SK-N-SH treated with all-trans-retinoic acid at 6 μM for 48 hours (cell line): ENCODE data around the gene CDH16.

Source experiments
- ATAC-seq: fragments of 200-7000 bp; cut with Tn5 transposase; 3 replicates; pipeline ENCODE4 v1.9.1; 2020; ENCODE audit warnings: mild to moderate bottlenecking, moderate library complexity
- ARNTL ChIP-seq: fragments of 450-650 bp; formaldehyde crosslinking; IDR thresholded peaks from 2 replicates; pipeline ENCODE4 v1.5.0; 2020; ENCODE audit warnings: low read depth, mild to moderate bottlenecking, moderate library complexity, borderline replicate concordance
- BACH2 ChIP-seq: fragments of 250-450 bp; sonication (Bioruptor Pico); IDR thresholded peaks from 2 replicates; pipeline ENCODE4 v1.9.0; 2021; ENCODE audit warnings: mild to moderate bottlenecking, borderline replicate concordance
- CSDC2 ChIP-seq: fragments of 250-450 bp; sonication (Bioruptor Pico); IDR thresholded peaks from 2 replicates; pipeline ENCODE4 v1.5.0; 2020; ENCODE audit warnings: mild to moderate bottlenecking, moderate library complexity
- ESRRG ChIP-seq: fragments of 250-450 bp; sonication (Bioruptor Pico); IDR thresholded peaks from 2 replicates; pipeline ENCODE4 v1.6.1; 2021; ENCODE audit warnings: mild to moderate bottlenecking
- RARB ChIP-seq: fragments of 250-450 bp; sonication (Bioruptor Pico); IDR thresholded peaks from 2 replicates; pipeline ENCODE4 v1.8.0; 2021; ENCODE audit warnings: mild to moderate bottlenecking, moderate library complexity
- SNAI2 ChIP-seq: fragments of 250-450 bp; sonication (Bioruptor Pico); IDR thresholded peaks from 2 replicates; pipeline ENCODE4 v1.5.0; 2020; ENCODE audit warnings: mild to moderate bottlenecking, moderate library complexity
- TCF4 ChIP-seq: fragments of 250-450 bp; sonication (Bioruptor Pico); IDR thresholded peaks from 2 replicates; pipeline ENCODE4 v1.8.0; 2021; ENCODE audit warnings: mild to moderate bottlenecking, moderate library complexity, borderline replicate concordance
- TOX ChIP-seq: fragments of 250-450 bp; sonication (Bioruptor Pico); IDR thresholded peaks from 2 replicates; pipeline ENCODE4 v1.8.0; 2021; ENCODE audit warnings: mild to moderate bottlenecking, moderate library complexity, borderline replicate concordance
- ZC3H10 ChIP-seq: fragments of 250-450 bp; sonication (Bioruptor Pico); IDR thresholded peaks from 2 replicates; pipeline ENCODE4 v1.5.1; 2021; ENCODE audit warnings: mild to moderate bottlenecking, moderate library complexity
- ZFP3 ChIP-seq: fragments of 250-450 bp; sonication (Bioruptor Pico); IDR thresholded peaks from 2 replicates; pipeline ENCODE4 v1.5.0; 2020; ENCODE audit warnings: mild to moderate bottlenecking, moderate library complexity
- ZNF565 ChIP-seq: fragments of 450-650 bp; formaldehyde crosslinking; conservative IDR thresholded peaks from 2 replicates; pipeline ENCODE4 v1.5.0; 2020; ENCODE audit warnings: low read depth, mild to moderate bottlenecking, moderate library complexity
- ZNF70 ChIP-seq: fragments of 450-650 bp; formaldehyde crosslinking; IDR thresholded peaks from 2 replicates; pipeline ENCODE4 v1.5.0; 2020; ENCODE audit warnings: mild to moderate bottlenecking, moderate library complexity
- ZNF8 ChIP-seq: fragments of 450-650 bp; formaldehyde crosslinking; IDR thresholded peaks from 2 replicates; pipeline ENCODE4 v1.5.0; 2020; ENCODE audit warnings: mild to moderate bottlenecking, moderate library complexity
- TF ChIP-seq, protein P1 (sequence below): fragments of 250-450 bp; sonication (Bioruptor Pico); IDR thresholded peaks from 2 replicates; pipeline ENCODE4 v1.8.0; 2021; ENCODE audit warnings: low read depth, mild to moderate bottlenecking, moderate library complexity, borderline replicate concordance
- TF ChIP-seq, protein P2 (sequence below): fragments of 250-450 bp; sonication (Bioruptor Pico); IDR thresholded peaks from 2 replicates; pipeline ENCODE4 v1.8.0; 2020; ENCODE audit warnings: mild to moderate bottlenecking, moderate library complexity, borderline replicate concordance
- TF ChIP-seq, protein P3 (sequence below): fragments of 250-450 bp; sonication (Bioruptor Pico); IDR thresholded peaks from 2 replicates; pipeline ENCODE4 v1.5.0; 2020; ENCODE audit warnings: mild to moderate bottlenecking, moderate library complexity
- TF ChIP-seq, protein P4 (sequence below): fragments of 250-450 bp; sonication (Bioruptor Pico); IDR thresholded peaks from 2 replicates; pipeline ENCODE4 v1.5.1; 2020; ENCODE audit warnings: low read depth, mild to moderate bottlenecking, moderate library complexity
- TF ChIP-seq, protein P5 (sequence below): fragments of 250-450 bp; sonication (Bioruptor Pico); IDR thresholded peaks from 2 replicates; pipeline ENCODE4 v1.5.1; 2021; ENCODE audit warnings: mild to moderate bottlenecking, moderate library complexity

Gene CDH16

DNA sequence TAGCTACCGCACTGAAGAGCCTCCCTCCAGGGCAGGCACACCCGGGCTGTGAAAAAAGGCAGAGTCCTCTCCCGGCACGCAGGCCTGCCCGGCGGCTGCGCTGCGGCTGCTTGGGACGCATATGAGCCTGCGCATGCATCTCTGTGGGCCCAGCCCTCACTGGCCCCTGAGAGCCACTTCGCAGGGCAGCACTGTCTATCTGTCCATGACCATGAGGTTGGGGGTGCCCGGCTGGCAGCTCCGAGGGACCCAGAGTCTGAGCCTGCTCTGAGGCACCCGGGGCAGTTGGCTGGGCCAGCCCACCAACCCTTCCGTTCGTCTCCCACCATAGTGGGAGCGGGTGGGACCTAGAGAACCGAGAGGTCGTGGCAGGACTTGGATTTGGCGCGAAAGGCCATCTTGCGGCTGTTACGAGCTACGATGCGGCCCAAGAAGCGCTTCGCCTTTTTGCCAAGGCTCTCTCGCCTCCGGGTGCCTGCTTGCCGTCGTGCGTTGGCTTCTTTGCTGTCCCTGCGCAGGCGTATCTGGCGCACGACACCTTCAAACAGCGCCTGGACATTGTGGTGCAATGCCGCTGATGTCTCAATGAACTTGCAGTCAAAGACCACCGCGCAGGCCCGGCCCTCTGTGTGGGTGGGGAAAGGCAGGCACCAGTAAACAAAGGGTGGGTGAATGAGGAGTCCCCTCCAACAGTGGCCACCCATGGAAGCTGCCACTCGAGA, 3.2 kb upstream of the CDH16 start:
- TF ChIP-seq TCF4 (no peak), ZNF565 (CRISPR knock-in tag) (no peak)
- TF ChIP-seq, protein P1, sequence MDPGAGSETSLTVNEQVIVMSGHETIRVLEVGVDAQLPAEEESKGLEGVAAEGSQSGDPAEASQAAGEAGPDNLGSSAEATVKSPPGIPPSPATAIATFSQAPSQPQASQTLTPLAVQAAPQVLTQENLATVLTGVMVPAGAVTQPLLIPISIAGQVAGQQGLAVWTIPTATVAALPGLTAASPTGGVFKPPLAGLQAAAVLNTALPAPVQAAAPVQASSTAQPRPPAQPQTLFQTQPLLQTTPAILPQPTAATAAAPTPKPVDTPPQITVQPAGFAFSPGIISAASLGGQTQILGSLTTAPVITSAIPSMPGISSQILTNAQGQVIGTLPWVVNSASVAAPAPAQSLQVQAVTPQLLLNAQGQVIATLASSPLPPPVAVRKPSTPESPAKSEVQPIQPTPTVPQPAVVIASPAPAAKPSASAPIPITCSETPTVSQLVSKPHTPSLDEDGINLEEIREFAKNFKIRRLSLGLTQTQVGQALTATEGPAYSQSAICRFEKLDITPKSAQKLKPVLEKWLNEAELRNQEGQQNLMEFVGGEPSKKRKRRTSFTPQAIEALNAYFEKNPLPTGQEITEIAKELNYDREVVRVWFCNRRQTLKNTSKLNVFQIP: no peak
- ATAC-seq: no peak

DNA sequence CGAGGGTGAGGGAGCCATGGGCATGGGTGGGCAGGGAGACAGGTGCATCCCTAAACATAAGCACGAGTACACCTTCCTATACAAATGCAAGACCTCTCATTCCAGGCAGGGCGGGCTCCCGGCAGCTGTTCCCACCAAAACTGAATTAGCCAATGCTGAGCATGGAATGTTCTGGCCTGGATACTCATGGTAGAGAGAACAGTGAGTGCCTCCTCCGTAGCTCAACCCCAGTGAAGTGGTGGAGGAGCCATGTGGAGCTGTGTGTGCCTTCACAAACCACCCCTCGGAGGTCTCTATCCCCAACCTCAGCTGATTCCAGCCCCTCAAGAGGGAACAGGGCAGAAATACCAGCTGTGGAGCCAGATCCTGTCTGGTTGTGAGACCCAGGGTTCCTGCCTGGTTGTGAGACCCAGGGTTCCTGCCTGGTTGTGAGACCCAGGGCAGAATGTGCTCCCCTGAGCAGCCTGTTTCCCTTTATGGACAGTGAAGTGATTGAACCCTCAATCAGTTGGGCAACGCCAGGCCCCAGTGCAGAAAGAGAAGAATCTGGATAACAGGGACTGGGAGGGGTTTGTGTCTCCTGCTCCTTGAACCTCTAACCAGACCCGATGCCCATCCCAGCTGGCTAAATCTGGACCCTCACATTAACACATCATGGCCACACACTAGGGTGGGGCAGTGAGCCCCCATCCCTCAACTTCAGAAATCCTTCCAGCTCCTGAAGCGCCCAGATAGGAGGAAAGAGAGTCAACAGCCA, 2.4 kb upstream of the CDH16 start:
- ATAC-seq: no peak
- no peak for TF ChIP-seq BACH2 (CRISPR knock-in tag)
- TF ChIP-seq, all 23 proteins: peak for 0

DNA sequence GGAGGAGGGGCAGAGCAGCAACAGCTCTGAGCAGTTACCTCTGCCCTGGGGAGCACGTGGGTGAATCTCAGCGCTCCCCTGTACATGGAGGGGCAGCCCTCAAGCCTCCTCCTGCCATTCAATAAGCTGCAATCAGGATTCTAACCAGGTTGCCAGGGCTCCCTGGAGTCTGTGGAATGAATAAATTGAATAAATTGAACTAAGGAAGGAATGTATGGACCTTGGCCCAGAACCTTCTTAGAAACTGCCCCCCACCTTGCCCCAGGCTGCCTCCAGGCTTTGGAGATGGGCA, 1.6 kb upstream of the CDH16 start:
- TF ChIP-seq ZC3H10 (CRISPR knock-in tag) (no peak), ESRRG (CRISPR knock-in tag) (no peak), ZFP3 (CRISPR knock-in tag) (no peak), TCF4 (no peak), ARNTL (CRISPR knock-in tag) (no peak), ZNF70 (CRISPR knock-in tag) (no peak), TOX (CRISPR knock-in tag) (no peak), ZNF8 (CRISPR knock-in tag) (no peak), SNAI2 (CRISPR knock-in tag) (no peak), BACH2 (CRISPR knock-in tag) (no peak), RARB (CRISPR knock-in tag) (no peak)
- TF ChIP-seq, protein P2, sequence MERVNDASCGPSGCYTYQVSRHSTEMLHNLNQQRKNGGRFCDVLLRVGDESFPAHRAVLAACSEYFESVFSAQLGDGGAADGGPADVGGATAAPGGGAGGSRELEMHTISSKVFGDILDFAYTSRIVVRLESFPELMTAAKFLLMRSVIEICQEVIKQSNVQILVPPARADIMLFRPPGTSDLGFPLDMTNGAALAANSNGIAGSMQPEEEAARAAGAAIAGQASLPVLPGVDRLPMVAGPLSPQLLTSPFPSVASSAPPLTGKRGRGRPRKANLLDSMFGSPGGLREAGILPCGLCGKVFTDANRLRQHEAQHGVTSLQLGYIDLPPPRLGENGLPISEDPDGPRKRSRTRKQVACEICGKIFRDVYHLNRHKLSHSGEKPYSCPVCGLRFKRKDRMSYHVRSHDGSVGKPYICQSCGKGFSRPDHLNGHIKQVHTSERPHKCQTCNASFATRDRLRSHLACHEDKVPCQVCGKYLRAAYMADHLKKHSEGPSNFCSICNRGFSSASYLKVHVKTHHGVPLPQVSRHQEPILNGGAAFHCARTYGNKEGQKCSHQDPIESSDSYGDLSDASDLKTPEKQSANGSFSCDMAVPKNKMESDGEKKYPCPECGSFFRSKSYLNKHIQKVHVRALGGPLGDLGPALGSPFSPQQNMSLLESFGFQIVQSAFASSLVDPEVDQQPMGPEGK: no peak
- TF ChIP-seq, protein P3, sequence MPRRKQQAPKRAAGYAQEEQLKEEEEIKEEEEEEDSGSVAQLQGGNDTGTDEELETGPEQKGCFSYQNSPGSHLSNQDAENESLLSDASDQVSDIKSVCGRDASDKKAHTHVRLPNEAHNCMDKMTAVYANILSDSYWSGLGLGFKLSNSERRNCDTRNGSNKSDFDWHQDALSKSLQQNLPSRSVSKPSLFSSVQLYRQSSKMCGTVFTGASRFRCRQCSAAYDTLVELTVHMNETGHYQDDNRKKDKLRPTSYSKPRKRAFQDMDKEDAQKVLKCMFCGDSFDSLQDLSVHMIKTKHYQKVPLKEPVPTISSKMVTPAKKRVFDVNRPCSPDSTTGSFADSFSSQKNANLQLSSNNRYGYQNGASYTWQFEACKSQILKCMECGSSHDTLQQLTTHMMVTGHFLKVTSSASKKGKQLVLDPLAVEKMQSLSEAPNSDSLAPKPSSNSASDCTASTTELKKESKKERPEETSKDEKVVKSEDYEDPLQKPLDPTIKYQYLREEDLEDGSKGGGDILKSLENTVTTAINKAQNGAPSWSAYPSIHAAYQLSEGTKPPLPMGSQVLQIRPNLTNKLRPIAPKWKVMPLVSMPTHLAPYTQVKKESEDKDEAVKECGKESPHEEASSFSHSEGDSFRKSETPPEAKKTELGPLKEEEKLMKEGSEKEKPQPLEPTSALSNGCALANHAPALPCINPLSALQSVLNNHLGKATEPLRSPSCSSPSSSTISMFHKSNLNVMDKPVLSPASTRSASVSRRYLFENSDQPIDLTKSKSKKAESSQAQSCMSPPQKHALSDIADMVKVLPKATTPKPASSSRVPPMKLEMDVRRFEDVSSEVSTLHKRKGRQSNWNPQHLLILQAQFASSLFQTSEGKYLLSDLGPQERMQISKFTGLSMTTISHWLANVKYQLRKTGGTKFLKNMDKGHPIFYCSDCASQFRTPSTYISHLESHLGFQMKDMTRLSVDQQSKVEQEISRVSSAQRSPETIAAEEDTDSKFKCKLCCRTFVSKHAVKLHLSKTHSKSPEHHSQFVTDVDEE (CRISPR knock-in tag): no peak
- TF ChIP-seq, protein P4, sequence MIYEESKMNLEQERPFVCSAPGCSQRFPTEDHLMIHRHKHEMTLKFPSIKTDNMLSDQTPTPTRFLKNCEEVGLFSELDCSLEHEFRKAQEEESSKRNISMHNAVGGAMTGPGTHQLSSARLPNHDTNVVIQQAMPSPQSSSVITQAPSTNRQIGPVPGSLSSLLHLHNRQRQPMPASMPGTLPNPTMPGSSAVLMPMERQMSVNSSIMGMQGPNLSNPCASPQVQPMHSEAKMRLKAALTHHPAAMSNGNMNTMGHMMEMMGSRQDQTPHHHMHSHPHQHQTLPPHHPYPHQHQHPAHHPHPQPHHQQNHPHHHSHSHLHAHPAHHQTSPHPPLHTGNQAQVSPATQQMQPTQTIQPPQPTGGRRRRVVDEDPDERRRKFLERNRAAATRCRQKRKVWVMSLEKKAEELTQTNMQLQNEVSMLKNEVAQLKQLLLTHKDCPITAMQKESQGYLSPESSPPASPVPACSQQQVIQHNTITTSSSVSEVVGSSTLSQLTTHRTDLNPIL: no peak
- peak; percentile 35 for ATAC-seq

DNA sequence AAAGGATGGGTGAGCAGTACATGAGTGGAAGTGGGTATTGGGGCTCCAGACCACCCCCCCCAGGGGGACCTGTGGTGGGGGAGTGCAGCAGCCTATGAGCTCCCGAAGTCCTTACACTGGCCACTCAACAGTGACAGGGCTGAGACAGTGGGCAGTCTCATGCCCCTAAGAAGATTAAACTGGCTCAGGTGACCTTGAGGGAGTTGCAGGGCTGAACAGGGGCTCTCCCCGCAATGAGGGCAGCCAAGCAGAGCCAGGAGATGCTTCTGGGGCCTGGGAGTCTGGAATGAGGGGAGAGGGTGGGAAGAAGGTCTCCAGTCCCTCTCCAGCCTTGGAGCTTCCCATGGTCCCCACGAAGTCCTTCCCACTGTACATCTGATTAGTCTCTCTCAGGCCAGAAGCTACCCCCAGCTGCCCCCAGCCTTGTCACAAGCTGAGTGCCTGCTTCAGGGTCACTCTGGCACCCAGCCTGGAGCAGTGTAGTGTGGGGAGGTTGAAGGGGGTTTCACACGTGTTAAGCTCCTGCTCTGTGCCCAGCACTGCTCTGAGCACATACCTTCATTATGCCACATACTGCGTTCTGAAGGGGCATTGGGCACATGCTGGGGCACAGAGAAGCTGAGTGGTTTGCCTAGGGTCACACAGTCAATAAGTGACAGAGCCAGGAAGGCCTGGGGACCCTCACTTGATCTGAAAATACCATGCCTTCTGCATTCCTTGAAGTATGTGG, 1.0 kb upstream of the CDH16 start:
- no peak; the same call in 2 of the 3 replicates for ATAC-seq
- TF ChIP-seq TOX (CRISPR knock-in tag) (no peak), CSDC2 (CRISPR knock-in tag) (no peak), SNAI2 (CRISPR knock-in tag) (no peak), ZNF70 (CRISPR knock-in tag) (no peak)
- TF ChIP-seq, protein P5, sequence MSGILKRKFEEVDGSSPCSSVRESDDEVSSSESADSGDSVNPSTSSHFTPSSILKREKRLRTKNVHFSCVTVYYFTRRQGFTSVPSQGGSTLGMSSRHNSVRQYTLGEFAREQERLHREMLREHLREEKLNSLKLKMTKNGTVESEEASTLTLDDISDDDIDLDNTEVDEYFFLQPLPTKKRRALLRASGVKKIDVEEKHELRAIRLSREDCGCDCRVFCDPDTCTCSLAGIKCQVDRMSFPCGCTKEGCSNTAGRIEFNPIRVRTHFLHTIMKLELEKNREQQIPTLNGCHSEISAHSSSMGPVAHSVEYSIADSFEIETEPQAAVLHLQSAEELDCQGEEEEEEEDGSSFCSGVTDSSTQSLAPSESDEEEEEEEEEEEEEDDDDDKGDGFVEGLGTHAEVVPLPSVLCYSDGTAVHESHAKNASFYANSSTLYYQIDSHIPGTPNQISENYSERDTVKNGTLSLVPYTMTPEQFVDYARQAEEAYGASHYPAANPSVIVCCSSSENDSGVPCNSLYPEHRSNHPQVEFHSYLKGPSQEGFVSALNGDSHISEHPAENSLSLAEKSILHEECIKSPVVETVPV (CRISPR knock-in tag): no peak
- TF ChIP-seq, protein P4: no peak
- TF ChIP-seq, protein P2: no peak
